GM23338 (cell line): ENCODE measurements around the gene ITGB5. TPM values are rescaled to one million over a fixed set of nuclear protein-coding genes. Genes with fewer than 3 reads are reported as not detected.

Source experiments
- ATAC-seq: fragments of 200-7000 bp; cut with Tn5 transposase; 3 replicates; pipeline ENCODE4 v1.9.1; 2020
- DNase-seq: peaks from one replicate; pipeline ENCODE4 v3.0.0-alpha.2; 2015; ENCODE audit warnings: low spot score
- H2AFZ ChIP-seq: fragments of 200-600 bp; sonication (generic); 2 replicates; pipeline ENCODE4 v1.8.0; 2016; ENCODE audit warnings: antibody characterized with exemption, mild to moderate bottlenecking, moderate library complexity
- H3F3A ChIP-seq: fragments of 200-600 bp; sonication (generic); replicated peaks from 2 replicates; pipeline ENCODE4 v1.8.0; 2017; ENCODE audit warnings: antibody characterized with exemption, mixed run types, low read depth
- H3K27ac ChIP-seq: fragments of 200-600 bp; sonication (generic); 2 replicates; pipeline ENCODE4 v1.6.1; 2016; ENCODE audit warnings: low read depth
- H3K27me3 ChIP-seq: fragments of 200-600 bp; sonication (generic); 2 replicates; pipeline ENCODE4 v1.8.0; 2016; ENCODE audit warnings: mild to moderate bottlenecking, mixed run types, moderate library complexity; ENCODE audit not compliant: insufficient read depth
- H3K36me3 ChIP-seq: fragments of 200-600 bp; sonication (generic); 2 replicates; pipeline ENCODE4 v1.8.0; 2016; ENCODE audit warnings: mild to moderate bottlenecking; ENCODE audit not compliant: insufficient read depth
- H3K4me1 ChIP-seq: fragments of 200-600 bp; sonication (generic); 2 replicates; pipeline ENCODE4 v1.8.0; 2016; ENCODE audit warnings: mild to moderate bottlenecking, moderate library complexity; ENCODE audit not compliant: insufficient read depth
- H3K4me2 ChIP-seq: fragments of 200-600 bp; sonication (generic); 2 replicates; pipeline ENCODE4 v1.7.1; 2017; ENCODE audit warnings: mixed run types
- H3K4me3 ChIP-seq: fragments of 200-600 bp; sonication (generic); 2 replicates; pipeline ENCODE4 v1.6.1; 2016; ENCODE audit warnings: mixed run types
- H3K79me2 ChIP-seq: fragments of 200-600 bp; sonication (generic); replicated peaks from 2 replicates; pipeline ENCODE4 v1.8.0; 2017; ENCODE audit warnings: mild to moderate bottlenecking; ENCODE audit not compliant: insufficient read depth
- H3K9me2 ChIP-seq: fragments of 200-600 bp; sonication (generic); 2 replicates; pipeline ENCODE4 v1.8.0; 2017; ENCODE audit not compliant: insufficient read depth
- H4K20me1 ChIP-seq: fragments of 200-600 bp; sonication (generic); replicated peaks from 2 replicates; pipeline ENCODE4 v1.8.0; 2017; ENCODE audit warnings: mild to moderate bottlenecking; ENCODE audit not compliant: insufficient read depth
- H3K27ac Mint-ChIP-seq: 2 replicates; pipeline ENCODE4 v1.8.0; 2020; ENCODE audit warnings: inconsistent platforms, mild to moderate bottlenecking, moderate library complexity, mixed read lengths
- H3K27me3 Mint-ChIP-seq: 3 replicates; pipeline ENCODE4 v1.8.0; 2022; ENCODE audit warnings: low read depth, mild to moderate bottlenecking, moderate library complexity, mixed read lengths, inconsistent platforms; ENCODE audit not compliant: insufficient read depth, poor library complexity
- H3K36me3 Mint-ChIP-seq: 3 replicates; pipeline ENCODE4 v1.8.0; 2021; ENCODE audit warnings: low read depth, mild to moderate bottlenecking, inconsistent platforms, moderate library complexity, mixed read lengths
- H3K4me1 Mint-ChIP-seq: 3 replicates; pipeline ENCODE4 v1.8.0; 2020; ENCODE audit warnings: mild to moderate bottlenecking, inconsistent platforms, mixed read lengths
- H3K4me3 Mint-ChIP-seq: 3 replicates; pipeline ENCODE4 v1.8.0; 2021; ENCODE audit warnings: moderate library complexity, mild to moderate bottlenecking, inconsistent platforms, mixed read lengths
- H3K9me3 Mint-ChIP-seq: 3 replicates; pipeline ENCODE4 v1.8.0; 2020; ENCODE audit warnings: moderate library complexity, mild to moderate bottlenecking, inconsistent platforms, mixed read lengths
- CREB1 ChIP-seq: fragments of 250-450 bp; sonication (Bioruptor Pico); IDR thresholded peaks from 2 replicates; pipeline ENCODE4 v1.5.0; 2020; ENCODE audit warnings: low read depth, mild to moderate bottlenecking, moderate library complexity
- CTCF ChIP-seq, 2 experiments: fragments of 200-600 bp in 1 of 2; sonication (generic) in 1 of 2; conservative IDR thresholded peaks; 2 replicates each; pipeline versions ENCODE4 v1.5.1 to v1.6.1; 2016 to 2017; ENCODE audit warnings: antibody characterized with exemption in 2 of 2, low read depth in 2 of 2, mild to moderate bottlenecking in 2 of 2, moderate library complexity in 1 of 2
- ETS1 ChIP-seq: IDR thresholded peaks from 2 replicates; pipeline ENCODE4 v1.6.1; 2016; ENCODE audit warnings: antibody characterized with exemption
- EZH2 ChIP-seq: fragments of 200-600 bp; sonication (generic); IDR thresholded peaks from one replicate; pipeline ENCODE4 v1.8.0; 2017; ENCODE audit warnings: antibody characterized with exemption, mild to moderate bottlenecking, low read depth; ENCODE audit not compliant: unreplicated experiment
- EZH2phosphoT487 ChIP-seq: fragments of 200-600 bp; sonication (generic); IDR thresholded peaks from one replicate; pipeline ENCODE4 v1.8.1; 2018; ENCODE audit warnings: antibody characterized with exemption; ENCODE audit not compliant: unreplicated experiment
- JUNB ChIP-seq: IDR thresholded peaks from one replicate; pipeline ENCODE4 v1.6.1; 2016; ENCODE audit warnings: antibody characterized with exemption; ENCODE audit not compliant: unreplicated experiment
- NANOG ChIP-seq: IDR thresholded peaks from 2 replicates; pipeline ENCODE4 v1.6.1; 2016; ENCODE audit warnings: antibody characterized with exemption, borderline replicate concordance
- POLR2AphosphoS5 ChIP-seq: IDR thresholded peaks from 2 replicates; pipeline ENCODE4 v1.6.1; 2016; ENCODE audit warnings: antibody characterized with exemption, low read depth
- STAT1 ChIP-seq: IDR thresholded peaks from one replicate; pipeline ENCODE4 v1.6.1; 2016; ENCODE audit warnings: antibody characterized with exemption; ENCODE audit not compliant: unreplicated experiment
- ZNF114 ChIP-seq: fragments of 250-450 bp; sonication (Bioruptor Pico); IDR thresholded peaks from 2 replicates; pipeline ENCODE4 v1.5.0; 2020; ENCODE audit warnings: mild to moderate bottlenecking, moderate library complexity
- ZNF331 ChIP-seq: fragments of 250-450 bp; sonication (Bioruptor Pico); IDR thresholded peaks from 2 replicates; pipeline ENCODE4 v1.5.0; 2020; ENCODE audit warnings: low read depth, mild to moderate bottlenecking, moderate library complexity
- polyA plus RNA-seq: library from polyadenylated mRNA; unstranded; fragments of >200 nt; fragmentation: Nextera tagmentation; extraction: Ambion mirVana; gene quantifications from 2 replicates; pipeline ENCODE4 v1.2.1, GENCODE V29; 2016
- total RNA-seq: library from RNA; depleted of rRNA; stranded (reverse); fragments of >200 nt; shearing (Covaris generic); gene quantifications from 2 replicates; pipeline ENCODE4 v1.2.3, GENCODE V29; 2014
- TF ChIP-seq, protein P1 (sequence below): fragments of 250-450 bp; sonication (Bioruptor Pico); IDR thresholded peaks from 2 replicates; pipeline ENCODE4 v1.5.0; 2020; ENCODE audit warnings: mild to moderate bottlenecking, moderate library complexity
- TF ChIP-seq, protein P2 (sequence below): IDR thresholded peaks from one replicate; pipeline ENCODE4 v1.6.1; 2018; ENCODE audit warnings: antibody characterized with exemption; ENCODE audit not compliant: unreplicated experiment

ITGB5 gene
- total and polyA plus RNA-seq, 2 experiments from 2014 or later = 68.2 to 269 TPM

GRCh38 chr3:124836448-124836847 lies 50.7 kb downstream of the ITGB5 start:
- H3K27me3 ChIP-seq = no peaks in the 10 kb centered on the region
- no peak overlapping the region for H2AFZ ChIP-seq
- H3K4me2 ChIP-seq = no peak overlapping the region
- TF ChIP-seq CREB1 (CRISPR knock-in tag) (no peak), POLR2AphosphoS5 (no peak), ZNF114 (no peak), EZH2 (no peak), ZNF331 (no peak), JUNB (no peak), STAT1 (no peak), EZH2phosphoT487 (no peak), NANOG (no peak), CTCF (conservative IDR thresholded peaks at IDR 0.05; ENCODE audit: low read depth in 2 of 2) (no peak), ETS1 (no peak)
- TF ChIP-seq, protein P1, sequence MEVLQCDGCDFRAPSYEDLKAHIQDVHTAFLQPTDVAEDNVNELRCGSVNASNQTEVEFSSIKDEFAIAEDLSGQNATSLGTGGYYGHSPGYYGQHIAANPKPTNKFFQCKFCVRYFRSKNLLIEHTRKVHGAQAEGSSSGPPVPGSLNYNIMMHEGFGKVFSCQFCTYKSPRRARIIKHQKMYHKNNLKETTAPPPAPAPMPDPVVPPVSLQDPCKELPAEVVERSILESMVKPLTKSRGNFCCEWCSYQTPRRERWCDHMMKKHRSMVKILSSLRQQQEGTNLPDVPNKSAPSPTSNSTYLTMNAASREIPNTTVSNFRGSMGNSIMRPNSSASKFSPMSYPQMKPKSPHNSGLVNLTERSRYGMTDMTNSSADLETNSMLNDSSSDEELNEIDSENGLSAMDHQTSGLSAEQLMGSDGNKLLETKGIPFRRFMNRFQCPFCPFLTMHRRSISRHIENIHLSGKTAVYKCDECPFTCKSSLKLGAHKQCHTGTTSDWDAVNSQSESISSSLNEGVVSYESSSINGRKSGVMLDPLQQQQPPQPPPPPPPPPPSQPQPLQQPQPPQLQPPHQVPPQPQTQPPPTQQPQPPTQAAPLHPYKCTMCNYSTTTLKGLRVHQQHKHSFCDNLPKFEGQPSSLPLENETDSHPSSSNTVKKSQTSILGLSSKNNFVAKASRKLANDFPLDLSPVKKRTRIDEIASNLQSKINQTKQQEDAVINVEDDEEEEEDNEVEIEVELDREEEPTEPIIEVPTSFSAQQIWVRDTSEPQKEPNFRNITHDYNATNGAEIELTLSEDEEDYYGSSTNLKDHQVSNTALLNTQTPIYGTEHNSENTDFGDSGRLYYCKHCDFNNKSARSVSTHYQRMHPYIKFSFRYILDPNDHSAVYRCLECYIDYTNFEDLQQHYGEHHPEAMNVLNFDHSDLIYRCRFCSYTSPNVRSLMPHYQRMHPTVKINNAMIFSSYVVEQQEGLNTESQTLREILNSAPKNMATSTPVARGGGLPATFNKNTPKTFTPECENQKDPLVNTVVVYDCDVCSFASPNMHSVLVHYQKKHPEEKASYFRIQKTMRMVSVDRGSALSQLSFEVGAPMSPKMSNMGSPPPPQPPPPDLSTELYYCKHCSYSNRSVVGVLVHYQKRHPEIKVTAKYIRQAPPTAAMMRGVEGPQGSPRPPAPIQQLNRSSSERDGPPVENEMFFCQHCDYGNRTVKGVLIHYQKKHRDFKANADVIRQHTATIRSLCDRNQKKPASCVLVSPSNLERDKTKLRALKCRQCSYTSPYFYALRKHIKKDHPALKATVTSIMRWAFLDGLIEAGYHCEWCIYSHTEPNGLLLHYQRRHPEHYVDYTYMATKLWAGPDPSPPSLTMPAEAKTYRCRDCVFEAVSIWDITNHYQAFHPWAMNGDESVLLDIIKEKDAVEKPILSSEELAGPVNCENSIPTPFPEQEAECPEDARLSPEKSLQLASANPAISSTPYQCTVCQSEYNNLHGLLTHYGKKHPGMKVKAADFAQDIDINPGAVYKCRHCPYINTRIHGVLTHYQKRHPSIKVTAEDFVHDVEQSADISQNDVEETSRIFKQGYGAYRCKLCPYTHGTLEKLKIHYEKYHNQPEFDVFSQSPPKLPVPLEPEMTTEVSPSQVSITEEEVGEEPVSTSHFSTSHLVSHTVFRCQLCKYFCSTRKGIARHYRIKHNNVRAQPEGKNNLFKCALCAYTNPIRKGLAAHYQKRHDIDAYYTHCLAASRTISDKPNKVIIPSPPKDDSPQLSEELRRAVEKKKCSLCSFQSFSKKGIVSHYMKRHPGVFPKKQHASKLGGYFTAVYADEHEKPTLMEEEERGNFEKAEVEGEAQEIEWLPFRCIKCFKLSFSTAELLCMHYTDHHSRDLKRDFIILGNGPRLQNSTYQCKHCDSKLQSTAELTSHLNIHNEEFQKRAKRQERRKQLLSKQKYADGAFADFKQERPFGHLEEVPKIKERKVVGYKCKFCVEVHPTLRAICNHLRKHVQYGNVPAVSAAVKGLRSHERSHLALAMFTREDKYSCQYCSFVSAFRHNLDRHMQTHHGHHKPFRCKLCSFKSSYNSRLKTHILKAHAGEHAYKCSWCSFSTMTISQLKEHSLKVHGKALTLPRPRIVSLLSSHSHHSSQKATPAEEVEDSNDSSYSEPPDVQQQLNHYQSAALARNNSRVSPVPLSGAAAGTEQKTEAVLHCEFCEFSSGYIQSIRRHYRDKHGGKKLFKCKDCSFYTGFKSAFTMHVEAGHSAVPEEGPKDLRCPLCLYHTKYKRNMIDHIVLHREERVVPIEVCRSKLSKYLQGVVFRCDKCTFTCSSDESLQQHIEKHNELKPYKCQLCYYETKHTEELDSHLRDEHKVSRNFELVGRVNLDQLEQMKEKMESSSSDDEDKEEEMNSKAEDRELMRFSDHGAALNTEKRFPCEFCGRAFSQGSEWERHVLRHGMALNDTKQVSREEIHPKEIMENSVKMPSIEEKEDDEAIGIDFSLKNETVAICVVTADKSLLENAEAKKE (CRISPR knock-in tag) = no peak
- TF ChIP-seq, protein P2, sequence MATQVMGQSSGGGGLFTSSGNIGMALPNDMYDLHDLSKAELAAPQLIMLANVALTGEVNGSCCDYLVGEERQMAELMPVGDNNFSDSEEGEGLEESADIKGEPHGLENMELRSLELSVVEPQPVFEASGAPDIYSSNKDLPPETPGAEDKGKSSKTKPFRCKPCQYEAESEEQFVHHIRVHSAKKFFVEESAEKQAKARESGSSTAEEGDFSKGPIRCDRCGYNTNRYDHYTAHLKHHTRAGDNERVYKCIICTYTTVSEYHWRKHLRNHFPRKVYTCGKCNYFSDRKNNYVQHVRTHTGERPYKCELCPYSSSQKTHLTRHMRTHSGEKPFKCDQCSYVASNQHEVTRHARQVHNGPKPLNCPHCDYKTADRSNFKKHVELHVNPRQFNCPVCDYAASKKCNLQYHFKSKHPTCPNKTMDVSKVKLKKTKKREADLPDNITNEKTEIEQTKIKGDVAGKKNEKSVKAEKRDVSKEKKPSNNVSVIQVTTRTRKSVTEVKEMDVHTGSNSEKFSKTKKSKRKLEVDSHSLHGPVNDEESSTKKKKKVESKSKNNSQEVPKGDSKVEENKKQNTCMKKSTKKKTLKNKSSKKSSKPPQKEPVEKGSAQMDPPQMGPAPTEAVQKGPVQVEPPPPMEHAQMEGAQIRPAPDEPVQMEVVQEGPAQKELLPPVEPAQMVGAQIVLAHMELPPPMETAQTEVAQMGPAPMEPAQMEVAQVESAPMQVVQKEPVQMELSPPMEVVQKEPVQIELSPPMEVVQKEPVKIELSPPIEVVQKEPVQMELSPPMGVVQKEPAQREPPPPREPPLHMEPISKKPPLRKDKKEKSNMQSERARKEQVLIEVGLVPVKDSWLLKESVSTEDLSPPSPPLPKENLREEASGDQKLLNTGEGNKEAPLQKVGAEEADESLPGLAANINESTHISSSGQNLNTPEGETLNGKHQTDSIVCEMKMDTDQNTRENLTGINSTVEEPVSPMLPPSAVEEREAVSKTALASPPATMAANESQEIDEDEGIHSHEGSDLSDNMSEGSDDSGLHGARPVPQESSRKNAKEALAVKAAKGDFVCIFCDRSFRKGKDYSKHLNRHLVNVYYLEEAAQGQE = no peak
- peaks cover 24% of the 10 kb centered on the region for H3K36me3 ChIP-seq
- Mint-ChIP-seq H3K4me1 (peaks cover 42% of the 10 kb centered on the region), H3K27me3 (peaks cover 5% of the 10 kb centered on the region), H3K36me3 (peaks cover 65% of the 10 kb centered on the region), H3K27ac (no peak overlapping the region), H3K9me3 (no peaks in the 10 kb centered on the region), H3K4me3 (no peak overlapping the region)
- H3K79me2 ChIP-seq = peaks cover 79% of the 10 kb centered on the region
- ATAC-seq = no peak
- no peaks in the 10 kb centered on the region for H3K9me2 ChIP-seq
- DNase-seq = no peak
- peaks cover 14% of the 10 kb centered on the region; the same call in 1 of the 2 replicates for H3F3A ChIP-seq
- no peak overlapping the region for H3K4me3 ChIP-seq
- H4K20me1 ChIP-seq = peaks cover 5% of the 10 kb centered on the region; the same call in 1 of the 2 replicates
- H3K27ac ChIP-seq = peak overlapping the region; percentile 92
- peaks cover 25% of the 10 kb centered on the region for H3K4me1 ChIP-seq
